Measurements from ENCODE around the gene SNX13. TPM values are rescaled to one million over a fixed set of nuclear protein-coding genes. Genes with fewer than 3 reads are reported as not detected.

The SNX13 gene
- total and polyA plus RNA-seq, 2 of the 4 experiments (the other 2 are of a cell fraction) = 9.0 to 24.9 TPM

GRCh38 chr7:17863095-17863808, 77.0 kb downstream of the SNX13 start:
- no peaks in the 10 kb centered on the region for H3K4me1 ChIP-seq (ENCODE audit: control insufficient read depth, insufficient read depth, low read length)
- no peak overlapping the region for H3K9ac ChIP-seq (ENCODE audit: low read depth, low read length)
- no peak overlapping the region for H2BK15ac ChIP-seq (ENCODE audit: low read depth, low read length)
- in situ Hi-C loops (cut with MboI; ENCODE audit: low sequenced_read_pairs) (no loop called here), intact Hi-C loops (cut with micrococcal nuclease) (no loop called here), dilution Hi-C loops (cut with HindIII; ENCODE audit: low sequenced_read_pairs, unreplicated experiment) (no loop called here)
- no peak overlapping the region for H3K4ac ChIP-seq (ENCODE audit: low read depth, low read length)
- H2AK5ac ChIP-seq (ENCODE audit: low read depth, low read length) = no peak overlapping the region
- H2AFZ ChIP-seq (replicated peaks; ENCODE audit: low read length, poor library complexity) = no peak overlapping the region
- H3K23ac ChIP-seq (ENCODE audit: low read depth, low read length) = no peak overlapping the region; the same call in 1 of the 2 replicates
- no TSS peak for BruUV-seq (replicated peaks)
- H2AK9ac ChIP-seq (replicated peaks; ENCODE audit: low read depth, low read length, poor library complexity) = no peak overlapping the region
- no peak overlapping the region for H4K8ac ChIP-seq (ENCODE audit: low read depth in 2 of 2, low read length in 2 of 2)
- ChIA-PET CTCF (no interaction called here), POLR2A (ENCODE audit: unreplicated experiment) (no interaction called here)
- no peak overlapping the region for H3K4me3 ChIP-seq (ENCODE audit: insufficient read depth, low read depth, low read length)
- peaks cover 7% of the 10 kb centered on the region; the same call in 1 of the 2 replicates for H3K9me1 ChIP-seq (ENCODE audit: insufficient read depth, low read length)
- H3K27me3 ChIP-seq (ENCODE audit: control insufficient read depth, insufficient read depth, low read length) = no peaks in the 10 kb centered on the region
- H3K56ac ChIP-seq (ENCODE audit: extremely low read depth, insufficient read depth, low read length) = no peak overlapping the region
- ATAC-seq (ENCODE audit: low read depth) = no peak
- WGBS, 2 experiments (ENCODE audit: extremely low coverage in 2 of 2, insufficient read length in 1 of 2) = 100% methylated on average over 2 of the region's 7 CpGs; no CpG with 5 or more reads in 1 of the 2 experiments
- no peaks in the 10 kb centered on the region for H4K20me1 ChIP-seq (ENCODE audit: insufficient read depth, low read length)
- H2BK20ac ChIP-seq (ENCODE audit: low read depth, low read length) = no peak overlapping the region
- peaks cover 8 to 10% of the 10 kb centered on the region in 2 experiments; a peak in 2 of 4 replicates for H3K79me1 ChIP-seq (ENCODE audit: low read depth in 1 of 2, low read length in 2 of 2)
- no peak overlapping the region for H2BK5ac ChIP-seq (ENCODE audit: low read depth, low read length, poor library complexity, severe bottlenecking)
- no peak overlapping the region for H3K4me2 ChIP-seq (ENCODE audit: low read depth, low read length)
- no peak for DNase-seq
- H2BK120ac ChIP-seq (ENCODE audit: low read depth, low read length) = no peak overlapping the region
- TF ChIP-seq RAD21 (IDR thresholded peaks at IDR 0.05; ENCODE audit: low read length) (no peak), CTCF (conservative IDR thresholded peaks at IDR 0.05; ENCODE audit: low read depth, low read length) (no peak), MAFK (IDR thresholded peaks at IDR 0.05; ENCODE audit: low read depth, low read length) (no peak), NFE2L2 (IDR thresholded peaks at IDR 0.05; ENCODE audit: low read depth, low read length) (no peak), BHLHE40 (IDR thresholded peaks at IDR 0.05; ENCODE audit: low read depth, low read length) (no peak), CHD1 (IDR thresholded peaks at IDR 0.05; ENCODE audit: low read depth, low read length) (no peak)
- H4K91ac ChIP-seq (ENCODE audit: insufficient read depth, low read depth, low read length) = no peak overlapping the region
- peaks cover 15% of the 10 kb centered on the region for H3K36me3 ChIP-seq (ENCODE audit: control insufficient read depth, insufficient read depth, low read length)
- no peak overlapping the region for H3K18ac ChIP-seq (ENCODE audit: low read depth, low read length)
- no peak overlapping the region for H3K14ac ChIP-seq (replicated peaks; ENCODE audit: low read depth, low read length)
- no peak overlapping the region for H4K5ac ChIP-seq (ENCODE audit: low read depth, low read length)
- H3K27ac ChIP-seq (ENCODE audit: insufficient read depth, low read length) = no peak overlapping the region
- no peaks in the 10 kb centered on the region for H3K9me3 ChIP-seq (ENCODE audit: control insufficient read depth, insufficient read depth, low read length)
